ENCODE data around the gene NTRK3.

NTRK3 gene

DNA sequence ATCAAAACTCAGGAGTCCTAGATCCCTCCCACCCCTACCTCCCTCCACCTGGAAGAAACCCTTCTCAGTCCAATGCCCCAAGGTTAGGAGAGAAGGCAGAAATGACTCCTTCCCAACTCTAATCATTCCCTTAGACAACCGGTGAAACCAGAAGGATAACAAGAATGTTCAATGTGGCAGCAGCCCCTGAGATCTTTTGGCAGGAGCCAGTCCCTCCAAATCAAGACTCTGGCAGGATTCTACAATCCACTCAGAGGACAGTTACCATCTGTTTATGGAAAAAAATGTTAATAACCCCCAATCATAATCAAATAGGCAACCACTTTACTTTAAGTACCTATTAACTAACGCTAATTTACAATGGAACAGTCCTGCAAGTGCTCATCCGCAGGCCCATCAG is 136.5 kb downstream of the NTRK3 start:
- no peak overlapping the region for H3K4me3 ChIP-seq (ENCODE audit: low read length)
- TF ChIP-seq CTCF (IDR thresholded peaks at IDR 0.05; ENCODE audit: insufficient read depth, low read depth, low read length, missing control alignments): no peak
- no peak for DNase-seq (ENCODE audit: low read depth)

- H3K4me3 ChIP-seq (ENCODE audit: low read length): no peak overlapping the region
- no peak for DNase-seq (ENCODE audit: low read depth)
- TF ChIP-seq CTCF (IDR thresholded peaks at IDR 0.05; ENCODE audit: insufficient read depth, low read depth, low read length, missing control alignments): no peak
Measured at GRCh38 chr15:88118741-88119140, 137.8 kb downstream of the NTRK3 start.

DNA sequence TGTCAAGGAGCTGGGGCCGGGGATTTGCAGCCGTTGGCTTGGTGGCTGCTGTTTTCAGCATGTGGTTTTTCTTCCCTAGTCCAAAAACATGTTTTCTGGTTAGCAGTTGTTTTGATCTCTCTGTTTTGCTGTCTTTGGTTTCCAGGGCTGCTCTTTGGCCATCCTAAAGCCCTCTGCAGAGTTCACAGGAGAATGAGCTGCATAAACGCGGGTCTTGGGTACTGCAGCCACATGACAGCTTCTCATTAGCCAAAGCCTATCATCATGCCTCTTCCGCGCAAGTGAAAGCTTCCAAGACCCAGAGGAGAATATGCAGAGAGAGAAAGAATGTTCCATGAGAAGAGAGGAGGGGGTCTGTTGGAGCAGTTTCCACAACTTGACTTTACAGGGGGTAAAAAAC is 138.5 kb downstream of the NTRK3 start:
- TF ChIP-seq CTCF (IDR thresholded peaks at IDR 0.05; ENCODE audit: insufficient read depth, low read depth, low read length, missing control alignments): no peak
- no peak overlapping the region for H3K4me3 ChIP-seq (ENCODE audit: low read length)
- no peak for DNase-seq (ENCODE audit: low read depth)

DNA sequence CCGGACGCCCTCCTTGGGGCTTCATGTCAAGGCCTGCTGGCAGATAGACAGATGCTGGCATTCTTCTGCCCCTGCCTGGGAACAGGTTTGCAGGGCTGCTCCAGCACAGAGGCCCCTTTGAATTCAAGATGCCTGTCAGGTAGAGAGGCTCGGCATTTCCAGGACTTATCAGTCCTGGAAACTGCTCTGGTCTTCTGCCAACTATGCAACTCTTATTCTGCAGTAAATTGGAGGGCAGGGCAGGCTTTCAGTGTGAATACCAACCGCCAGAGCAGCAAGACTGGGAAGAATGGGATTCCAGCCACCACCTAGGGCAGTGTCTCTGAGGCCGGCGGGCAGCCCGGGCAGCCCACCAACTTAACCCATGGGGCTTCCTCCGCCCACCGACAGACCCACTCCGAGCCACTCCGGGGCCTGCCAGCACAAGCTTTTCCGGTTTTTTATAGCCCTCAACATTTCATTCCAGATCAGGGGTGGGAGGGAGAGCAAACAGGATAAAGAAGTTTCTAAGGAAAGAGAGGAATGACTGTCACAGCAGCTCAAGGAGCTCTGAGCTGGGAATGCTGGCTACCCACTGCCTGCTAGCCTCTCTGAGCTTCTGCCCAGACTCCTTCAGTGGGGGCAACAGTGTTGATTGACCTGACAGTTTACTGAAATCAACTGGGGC is 140.9 kb downstream of the NTRK3 start:
- TF ChIP-seq CTCF (IDR thresholded peaks at IDR 0.05; ENCODE audit: insufficient read depth, low read depth, low read length, missing control alignments): no peak
- no peak overlapping the region for H3K4me3 ChIP-seq (ENCODE audit: low read length)
- no peak for DNase-seq (ENCODE audit: low read depth)

GRCh38 chr15:88113613-88114308 is 142.8 kb downstream of the NTRK3 start:
- no peak overlapping the region for H3K4me3 ChIP-seq (ENCODE audit: low read length)
- no peak for DNase-seq (ENCODE audit: low read depth)

DNA sequence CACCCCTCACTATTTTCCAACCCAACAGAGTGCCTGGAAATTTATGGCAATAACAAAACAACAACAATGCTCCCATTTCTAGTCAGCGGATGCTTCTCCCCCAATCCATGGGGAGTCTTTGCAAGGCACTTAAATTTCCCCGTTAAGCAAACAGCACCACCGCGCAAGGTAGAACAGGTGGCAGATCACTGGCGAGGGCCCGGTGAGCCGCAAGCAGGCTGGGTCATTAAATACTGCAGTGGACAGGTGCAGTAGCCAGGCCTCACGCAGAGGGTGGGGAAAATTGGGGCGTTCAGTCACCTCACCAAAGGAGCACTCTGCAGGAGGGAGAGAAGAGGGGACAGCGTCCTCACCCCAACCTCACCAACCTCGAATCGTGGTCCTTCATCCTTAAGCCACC is 147.5 kb downstream of the NTRK3 start:
- no peak overlapping the region for H3K4me3 ChIP-seq (ENCODE audit: low read length)
- no peak for TF ChIP-seq CTCF (IDR thresholded peaks at IDR 0.05; ENCODE audit: insufficient read depth, low read depth, low read length, missing control alignments)
- no peak for DNase-seq (ENCODE audit: low read depth)

More at GRCh38 chr15:88113613-88114308, 142.8 kb downstream of the NTRK3 start:
- no peak for TF ChIP-seq CTCF (IDR thresholded peaks at IDR 0.05; ENCODE audit: insufficient read depth, low read depth, low read length, missing control alignments)

DNA sequence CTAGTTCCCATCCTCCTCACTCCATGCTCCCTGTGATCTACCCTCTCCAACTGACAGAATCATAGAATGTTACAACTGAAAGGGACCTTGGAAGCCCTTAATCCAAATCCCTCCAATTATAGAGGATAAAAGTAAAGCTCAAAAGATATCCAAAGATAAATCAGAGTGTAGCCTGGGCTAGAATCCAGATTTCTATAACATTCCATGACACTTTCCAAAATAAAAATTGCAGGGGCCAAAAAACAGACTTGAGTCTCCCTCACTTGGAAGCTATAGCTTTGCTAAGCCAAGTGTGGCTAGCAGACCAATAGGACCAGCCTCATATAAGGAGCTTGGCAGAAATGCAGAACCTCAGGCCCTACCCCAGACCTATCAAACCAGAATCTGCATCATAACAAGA is 148.1 kb downstream of the NTRK3 start:
- no peak overlapping the region for H3K4me3 ChIP-seq (ENCODE audit: low read length)
- no peak for TF ChIP-seq CTCF (IDR thresholded peaks at IDR 0.05; ENCODE audit: insufficient read depth, low read depth, low read length, missing control alignments)
- DNase-seq (ENCODE audit: low read depth): no peak
